ENCODE data around the gene SDK2.

SDK2 gene

DNA sequence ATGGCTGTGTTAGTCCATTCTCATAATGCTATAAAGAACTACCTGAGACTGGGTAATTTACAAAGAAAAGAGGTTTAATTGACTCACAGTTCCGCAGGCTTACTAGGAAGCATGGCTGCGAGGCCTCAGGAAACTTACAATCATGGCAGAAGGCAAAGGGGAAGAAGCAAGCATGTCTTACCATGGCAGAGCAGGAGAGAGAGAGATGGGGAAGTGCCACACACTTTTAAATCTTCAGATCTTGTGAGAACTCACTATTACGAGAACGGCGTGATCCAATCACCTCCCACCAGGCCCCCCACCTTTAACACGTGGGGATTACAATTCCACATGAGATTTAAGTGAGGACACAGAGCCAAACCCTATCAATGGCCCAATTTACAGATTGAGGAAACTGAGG is 96.5 kb downstream of the SDK2 start:
- TF ChIP-seq, protein P1, sequence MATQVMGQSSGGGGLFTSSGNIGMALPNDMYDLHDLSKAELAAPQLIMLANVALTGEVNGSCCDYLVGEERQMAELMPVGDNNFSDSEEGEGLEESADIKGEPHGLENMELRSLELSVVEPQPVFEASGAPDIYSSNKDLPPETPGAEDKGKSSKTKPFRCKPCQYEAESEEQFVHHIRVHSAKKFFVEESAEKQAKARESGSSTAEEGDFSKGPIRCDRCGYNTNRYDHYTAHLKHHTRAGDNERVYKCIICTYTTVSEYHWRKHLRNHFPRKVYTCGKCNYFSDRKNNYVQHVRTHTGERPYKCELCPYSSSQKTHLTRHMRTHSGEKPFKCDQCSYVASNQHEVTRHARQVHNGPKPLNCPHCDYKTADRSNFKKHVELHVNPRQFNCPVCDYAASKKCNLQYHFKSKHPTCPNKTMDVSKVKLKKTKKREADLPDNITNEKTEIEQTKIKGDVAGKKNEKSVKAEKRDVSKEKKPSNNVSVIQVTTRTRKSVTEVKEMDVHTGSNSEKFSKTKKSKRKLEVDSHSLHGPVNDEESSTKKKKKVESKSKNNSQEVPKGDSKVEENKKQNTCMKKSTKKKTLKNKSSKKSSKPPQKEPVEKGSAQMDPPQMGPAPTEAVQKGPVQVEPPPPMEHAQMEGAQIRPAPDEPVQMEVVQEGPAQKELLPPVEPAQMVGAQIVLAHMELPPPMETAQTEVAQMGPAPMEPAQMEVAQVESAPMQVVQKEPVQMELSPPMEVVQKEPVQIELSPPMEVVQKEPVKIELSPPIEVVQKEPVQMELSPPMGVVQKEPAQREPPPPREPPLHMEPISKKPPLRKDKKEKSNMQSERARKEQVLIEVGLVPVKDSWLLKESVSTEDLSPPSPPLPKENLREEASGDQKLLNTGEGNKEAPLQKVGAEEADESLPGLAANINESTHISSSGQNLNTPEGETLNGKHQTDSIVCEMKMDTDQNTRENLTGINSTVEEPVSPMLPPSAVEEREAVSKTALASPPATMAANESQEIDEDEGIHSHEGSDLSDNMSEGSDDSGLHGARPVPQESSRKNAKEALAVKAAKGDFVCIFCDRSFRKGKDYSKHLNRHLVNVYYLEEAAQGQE (IDR thresholded peaks at IDR 0.05; ENCODE audit: insufficient read depth in 1 of 2, low read depth in 2 of 2, low read length in 2 of 2) = no peak
- no peak for TF ChIP-seq POLR2AphosphoS5 (IDR thresholded peaks at IDR 0.05; ENCODE audit: low read depth, low read length)
- no peak for TF ChIP-seq SIN3A (IDR thresholded peaks at IDR 0.05; ENCODE audit: borderline replicate concordance, insufficient read depth, low read length)
- no peak for TF ChIP-seq TAF1 (IDR thresholded peaks at IDR 0.05; ENCODE audit: borderline replicate concordance, insufficient read depth, low read length)
- TF ChIP-seq FOXP2 (optimal IDR thresholded peaks at IDR 0.05; ENCODE audit: borderline replicate concordance, extremely low read depth, extremely low read length, insufficient read depth) = no peak

- TF ChIP-seq, protein P1 (IDR thresholded peaks at IDR 0.05; ENCODE audit: insufficient read depth in 1 of 2, low read depth in 2 of 2, low read length in 2 of 2) = no peak
- no peak for TF ChIP-seq SIN3A (IDR thresholded peaks at IDR 0.05; ENCODE audit: borderline replicate concordance, insufficient read depth, low read length)
- no peak for TF ChIP-seq TAF1 (IDR thresholded peaks at IDR 0.05; ENCODE audit: borderline replicate concordance, insufficient read depth, low read length)
- no peak for TF ChIP-seq FOXP2 (optimal IDR thresholded peaks at IDR 0.05; ENCODE audit: borderline replicate concordance, extremely low read depth, extremely low read length, insufficient read depth)
- no peak for TF ChIP-seq POLR2AphosphoS5 (IDR thresholded peaks at IDR 0.05; ENCODE audit: low read depth, low read length)
Observed at GRCh38 chr17:73546770-73547536, 97.3 kb downstream of the SDK2 start.

- TF ChIP-seq, protein P1 (IDR thresholded peaks at IDR 0.05; ENCODE audit: insufficient read depth in 1 of 2, low read depth in 2 of 2, low read length in 2 of 2) = no peak
- no peak for TF ChIP-seq TAF1 (IDR thresholded peaks at IDR 0.05; ENCODE audit: borderline replicate concordance, insufficient read depth, low read length)
- TF ChIP-seq POLR2AphosphoS5 (IDR thresholded peaks at IDR 0.05; ENCODE audit: low read depth, low read length) = no peak
- no peak for TF ChIP-seq SIN3A (IDR thresholded peaks at IDR 0.05; ENCODE audit: borderline replicate concordance, insufficient read depth, low read length)
- TF ChIP-seq FOXP2 (optimal IDR thresholded peaks at IDR 0.05; ENCODE audit: borderline replicate concordance, extremely low read depth, extremely low read length, insufficient read depth) = no peak
Observed at GRCh38 chr17:73546114-73546513, 98.1 kb downstream of the SDK2 start.

DNA sequence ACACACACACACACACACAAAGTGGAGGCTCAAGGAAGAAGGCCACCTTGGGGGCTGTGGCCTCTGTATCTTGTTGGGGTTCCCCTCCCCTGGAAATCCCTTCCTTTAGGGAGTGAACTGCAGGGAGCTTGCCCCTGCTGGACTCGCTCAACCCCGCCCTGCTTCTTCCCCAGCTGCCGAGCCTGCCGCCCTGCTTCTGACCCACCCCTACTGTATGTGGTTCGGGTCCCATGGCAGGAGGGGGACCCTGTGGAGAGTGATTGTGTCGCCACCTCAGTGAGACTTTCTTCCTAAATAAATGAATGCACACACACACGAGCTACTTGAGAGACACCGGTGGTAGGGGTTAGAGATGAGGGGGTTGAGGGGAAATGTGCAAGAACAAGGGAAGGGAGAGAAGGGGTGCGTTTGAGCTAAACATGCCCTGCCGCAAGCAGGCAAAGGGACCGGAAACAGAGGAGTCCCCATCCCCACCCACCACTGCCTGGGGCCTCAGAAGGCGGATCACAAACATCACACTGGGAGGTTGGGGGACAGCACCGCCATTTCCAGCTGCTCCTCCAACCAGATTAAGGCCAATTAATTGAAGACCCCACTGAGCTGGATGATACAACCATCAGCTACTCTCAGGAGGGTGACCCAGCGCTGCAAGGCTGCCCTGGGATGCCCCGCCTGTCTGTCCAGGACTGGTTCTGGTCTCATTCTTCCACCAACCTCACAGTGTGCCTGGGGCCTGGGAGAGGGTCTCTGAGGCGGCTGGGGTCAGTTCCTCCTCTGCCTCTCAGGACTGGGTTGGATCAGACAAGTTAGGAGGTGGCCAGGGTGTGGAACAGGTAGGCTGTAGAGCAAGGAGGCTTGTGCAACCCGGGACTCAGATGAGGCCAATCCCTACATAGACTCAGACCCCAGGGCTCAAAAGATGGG is 98.9 kb downstream of the SDK2 start:
- TF ChIP-seq, protein P1 (IDR thresholded peaks at IDR 0.05; ENCODE audit: insufficient read depth in 1 of 2, low read depth in 2 of 2, low read length in 2 of 2) = no peak
- TF ChIP-seq POLR2AphosphoS5 (IDR thresholded peaks at IDR 0.05; ENCODE audit: low read depth, low read length) (no peak), SIN3A (IDR thresholded peaks at IDR 0.05; ENCODE audit: borderline replicate concordance, insufficient read depth, low read length) (no peak), FOXP2 (optimal IDR thresholded peaks at IDR 0.05; ENCODE audit: borderline replicate concordance, extremely low read depth, extremely low read length, insufficient read depth) (no peak), TAF1 (IDR thresholded peaks at IDR 0.05; ENCODE audit: borderline replicate concordance, insufficient read depth, low read length) (no peak)
